Activated CD4-positive, alpha-beta T cell treated with anti-CD3 and anti-CD28 coated beads, Interleukin-2, amount 10 ng/mL, durations not matched to agents 24 days and 14 days (primary cell): ENCODE measurements around the gene CACNA1C. TPM values are rescaled to one million over a fixed set of nuclear protein-coding genes. Genes with fewer than 3 reads are reported as not detected.
"Not testable (repeated sequence)": the region's sequence is repeated elsewhere in the genome, so short reads cannot be mapped to it uniquely, and the experiment has no call there.

Source experiments
- DNase-seq: peaks from one replicate; pipeline ENCODE4 v3.0.0; 2022
- H3K27ac Mint-ChIP-seq: one replicate; pipeline ENCODE4 v1.8.0; 2022; ENCODE audit warnings: mild to moderate bottlenecking, mixed read lengths
- H3K27me3 Mint-ChIP-seq: one replicate; pipeline ENCODE4 v1.8.0; 2022; ENCODE audit warnings: mixed read lengths
- H3K36me3 Mint-ChIP-seq: one replicate; pipeline ENCODE4 v1.8.0; 2022; ENCODE audit warnings: low read depth, mild to moderate bottlenecking, mixed read lengths
- H3K4me1 Mint-ChIP-seq: one replicate; pipeline ENCODE4 v1.8.0; 2021; ENCODE audit warnings: mixed read lengths
- H3K4me3 Mint-ChIP-seq: one replicate; pipeline ENCODE4 v1.8.0; 2022; ENCODE audit warnings: mild to moderate bottlenecking, moderate library complexity, mixed read lengths
- H3K9me3 Mint-ChIP-seq: one replicate; pipeline ENCODE4 v1.8.0; 2021; ENCODE audit warnings: mixed read lengths
- intact Hi-C: fragments of 100-400 bp; cut with micrococcal nuclease; formaldehyde crosslinking; loops from one replicate; pipeline ENCODE4 v1.15.1; 2023
- total RNA-seq: library from RNA; stranded (reverse); gene quantifications from 2 replicates; pipeline ENCODE4 v1.2.3, GENCODE V29; 2022

CACNA1C gene
- total RNA-seq, 1 donor from 2014 or later = 0.07 TPM

DNA sequence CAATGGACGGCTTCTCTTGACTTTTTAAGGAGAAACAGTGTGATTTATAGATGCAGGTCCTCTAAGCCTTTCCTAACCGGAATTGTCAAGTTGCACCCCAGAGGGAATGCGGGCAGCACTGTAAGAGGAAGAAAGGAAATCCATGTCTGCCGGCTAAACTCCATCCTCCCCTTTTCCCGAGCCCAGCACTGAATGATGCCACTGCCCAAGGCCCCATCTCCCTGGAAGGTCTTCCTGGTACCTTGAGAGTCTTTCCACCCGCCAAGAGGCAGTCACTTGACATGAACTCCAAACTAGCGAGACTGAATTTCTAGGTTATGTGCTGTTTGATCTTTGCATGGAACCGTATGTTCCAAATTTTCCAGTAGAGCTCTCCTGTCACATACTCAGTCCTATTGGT is 428.6 kb downstream of the CACNA1C start:
- H3K4me1 Mint-ChIP-seq = no peaks in the 10 kb centered on the region
- H3K4me3 Mint-ChIP-seq = no peak overlapping the region
- DNase-seq = no peak
- no peaks in the 10 kb centered on the region for H3K36me3 Mint-ChIP-seq
- H3K9me3 Mint-ChIP-seq = no peaks in the 10 kb centered on the region
- H3K27ac Mint-ChIP-seq = no peak overlapping the region
- peaks cover 4% of the 10 kb centered on the region for H3K27me3 Mint-ChIP-seq
- intact Hi-C loops = no loop called here

DNA sequence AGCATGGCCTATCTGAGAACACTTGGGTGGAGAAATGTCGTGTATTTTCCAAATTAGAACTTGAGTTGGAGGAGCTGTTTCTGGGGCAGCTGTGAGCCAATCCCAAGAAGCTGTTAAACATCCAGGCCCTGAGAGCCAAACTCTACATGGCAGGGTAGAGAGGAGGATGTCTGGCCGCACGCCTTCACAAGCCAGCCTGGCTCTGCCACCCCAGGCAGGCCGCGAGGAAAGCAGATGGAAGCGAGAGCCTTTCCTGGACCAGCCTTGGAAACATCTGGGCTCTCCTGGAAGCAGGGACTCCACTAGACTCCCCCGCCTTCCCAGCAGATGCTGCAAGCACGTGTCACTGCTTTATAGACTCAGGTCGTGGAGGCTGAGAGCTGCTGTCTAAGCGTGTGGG is 429.2 kb downstream of the CACNA1C start:
- intact Hi-C loops = no loop called here
- no peak overlapping the region for H3K4me3 Mint-ChIP-seq
- no peaks in the 10 kb centered on the region for H3K36me3 Mint-ChIP-seq
- H3K27me3 Mint-ChIP-seq = peaks cover 2% of the 10 kb centered on the region
- DNase-seq = no peak
- H3K4me1 Mint-ChIP-seq = no peaks in the 10 kb centered on the region
- no peaks in the 10 kb centered on the region for H3K9me3 Mint-ChIP-seq
- no peak overlapping the region for H3K27ac Mint-ChIP-seq

DNA sequence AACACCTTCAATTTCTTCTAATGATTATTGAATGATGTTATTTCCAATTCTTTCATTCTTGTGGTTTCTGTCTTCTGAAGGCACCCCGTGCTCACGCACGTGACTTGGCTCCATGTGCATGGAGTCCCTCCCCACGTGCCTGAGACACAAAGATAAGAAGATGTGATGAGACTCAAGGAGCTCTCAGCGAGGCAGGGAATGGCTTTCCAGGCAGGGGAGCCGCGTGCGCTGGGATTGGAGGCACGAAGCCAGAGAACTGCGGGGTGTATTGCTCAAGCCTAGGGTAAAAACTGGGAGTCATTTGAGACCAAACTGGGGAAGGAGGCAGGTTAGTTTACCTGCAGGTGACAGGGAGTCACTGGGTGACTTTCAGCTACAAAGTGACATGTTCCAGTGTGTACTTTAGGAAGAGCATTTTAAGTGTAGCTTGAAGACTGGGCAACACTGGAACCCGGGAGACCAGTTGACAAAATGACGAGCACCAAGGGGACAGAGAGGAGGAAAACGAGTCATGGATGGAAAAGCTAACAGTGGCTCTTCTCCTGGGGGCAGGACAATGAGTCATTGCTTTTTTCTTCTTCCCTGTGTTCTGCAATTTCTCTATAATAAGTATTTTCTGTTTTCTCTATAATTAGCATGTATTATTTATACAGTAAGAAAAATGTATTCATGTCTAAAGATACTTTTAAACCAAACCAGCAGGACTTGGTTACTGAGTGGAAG is 430.3 kb downstream of the CACNA1C start:
- intact Hi-C loops = no loop called here
- H3K4me3 Mint-ChIP-seq = no peak overlapping the region
- H3K27ac Mint-ChIP-seq = no peak overlapping the region
- no peaks in the 10 kb centered on the region for H3K36me3 Mint-ChIP-seq
- H3K27me3 Mint-ChIP-seq = peaks cover 3% of the 10 kb centered on the region
- DNase-seq = no peak
- no peaks in the 10 kb centered on the region for H3K9me3 Mint-ChIP-seq
- H3K4me1 Mint-ChIP-seq = no peaks in the 10 kb centered on the region

DNA sequence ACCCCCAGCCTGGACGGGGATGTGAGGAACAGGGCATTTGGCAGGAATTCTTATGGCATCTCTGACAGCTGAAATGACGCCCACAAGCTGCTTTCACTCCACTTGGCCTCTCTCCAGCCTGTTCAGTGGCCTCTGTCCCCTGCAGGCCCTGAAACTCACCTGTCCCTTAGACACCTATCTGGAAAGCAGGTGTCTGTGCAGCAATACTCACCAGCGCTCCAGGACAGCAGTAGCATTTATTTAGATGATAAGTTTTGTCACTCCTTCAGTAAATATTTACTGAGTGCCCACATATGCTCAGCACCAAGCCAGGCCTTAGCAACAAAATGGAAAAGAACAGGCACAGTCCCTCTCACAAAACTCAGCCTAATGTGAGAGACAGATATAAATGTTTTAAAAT is 430.9 kb downstream of the CACNA1C start:
- no peak overlapping the region for H3K27ac Mint-ChIP-seq
- no peak for DNase-seq
- H3K27me3 Mint-ChIP-seq = peaks cover 2% of the 10 kb centered on the region
- H3K9me3 Mint-ChIP-seq = no peaks in the 10 kb centered on the region
- H3K4me3 Mint-ChIP-seq = no peak overlapping the region
- H3K36me3 Mint-ChIP-seq = no peaks in the 10 kb centered on the region
- no peaks in the 10 kb centered on the region for H3K4me1 Mint-ChIP-seq
- intact Hi-C loops = no loop called here

DNA sequence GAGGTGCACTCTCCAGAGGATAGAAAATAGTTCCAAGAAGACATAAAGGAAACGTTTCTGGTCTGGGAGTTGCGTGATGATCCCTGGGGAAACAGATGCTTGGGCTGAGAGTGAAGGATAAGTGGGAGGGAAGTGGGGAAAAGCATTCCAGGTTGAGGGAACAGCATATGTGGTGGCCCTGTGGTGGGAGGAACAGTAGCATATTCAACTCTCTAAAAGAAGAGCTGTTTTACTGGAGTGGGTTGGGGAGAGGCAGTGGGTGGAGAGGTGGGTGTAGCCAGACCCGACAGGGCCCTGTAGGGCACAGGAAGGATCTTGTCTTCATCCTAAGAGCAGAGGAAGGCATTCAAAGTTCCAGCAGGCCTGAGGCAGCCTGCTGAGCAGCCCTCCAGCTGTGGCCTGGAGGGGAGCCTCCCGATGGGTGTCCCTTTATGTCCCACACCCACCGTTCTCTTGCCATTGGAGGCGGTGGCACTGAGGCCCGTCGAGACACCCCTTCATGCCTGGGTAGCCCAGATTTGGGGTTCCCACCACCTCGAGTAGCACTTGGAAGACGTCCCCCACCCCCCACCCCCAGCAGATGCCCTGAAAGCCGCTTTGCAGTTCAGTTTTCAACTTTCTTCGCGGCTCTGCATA is 431.5 kb downstream of the CACNA1C start:
- intact Hi-C loops = no loop called here
- Mint-ChIP-seq H3K27me3 (peaks cover 2% of the 10 kb centered on the region), H3K27ac (no peak overlapping the region), H3K9me3 (no peaks in the 10 kb centered on the region), H3K4me1 (no peaks in the 10 kb centered on the region), H3K36me3 (no peaks in the 10 kb centered on the region), H3K4me3 (no peak overlapping the region)
- no peak for DNase-seq

DNA sequence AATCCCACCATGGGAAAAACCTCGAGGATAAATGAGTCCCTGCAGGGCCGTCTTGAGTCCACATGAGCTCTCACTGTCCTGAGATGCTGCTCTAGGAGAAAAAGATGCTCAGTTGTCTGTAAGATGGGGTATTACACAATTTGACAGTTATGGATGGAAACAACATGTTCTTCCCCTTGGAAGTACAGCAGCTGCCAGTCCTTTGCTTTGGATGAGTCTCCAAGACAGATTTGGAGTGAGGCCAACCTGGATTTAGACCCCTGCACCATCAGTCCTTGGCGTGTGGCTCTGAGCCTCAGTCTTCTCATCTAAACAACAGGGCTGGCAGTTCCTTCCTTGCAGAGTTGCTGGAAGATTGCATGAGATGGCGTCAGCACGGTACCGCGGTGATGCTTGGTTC is 432.9 kb downstream of the CACNA1C start:
- H3K4me1 Mint-ChIP-seq = no peaks in the 10 kb centered on the region
- H3K36me3 Mint-ChIP-seq = no peaks in the 10 kb centered on the region
- no peak overlapping the region for H3K4me3 Mint-ChIP-seq
- H3K9me3 Mint-ChIP-seq = no peaks in the 10 kb centered on the region
- DNase-seq = no peak
- intact Hi-C loops = no loop called here
- H3K27me3 Mint-ChIP-seq = peaks cover 2% of the 10 kb centered on the region
- no peak overlapping the region for H3K27ac Mint-ChIP-seq

DNA sequence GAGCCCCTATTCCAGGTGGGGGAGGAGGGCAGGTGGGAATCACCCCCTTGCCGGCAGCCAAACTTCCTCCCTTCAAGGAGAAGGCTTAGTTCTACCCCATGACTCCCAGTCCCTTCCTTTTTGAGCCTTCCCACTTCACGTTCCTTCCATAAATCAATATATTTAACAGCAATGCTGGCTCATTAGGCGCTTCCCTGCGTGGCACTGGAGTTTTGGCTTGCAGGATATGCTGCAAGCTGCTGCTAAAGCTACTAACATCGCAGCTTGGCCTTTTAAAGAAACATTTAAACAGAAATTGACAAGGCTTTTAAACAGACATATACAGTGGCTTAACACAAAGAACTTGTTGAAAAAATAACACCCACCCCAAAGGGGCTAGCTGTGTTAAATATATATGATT is 434.0 kb downstream of the CACNA1C start:
- Mint-ChIP-seq H3K27ac (no peak overlapping the region), H3K4me3 (no peak overlapping the region), H3K9me3 (no peaks in the 10 kb centered on the region), H3K36me3 (no peaks in the 10 kb centered on the region), H3K4me1 (no peaks in the 10 kb centered on the region), H3K27me3 (peaks cover 2% of the 10 kb centered on the region)
- DNase-seq = no peak
- intact Hi-C loops = no loop called here

DNA sequence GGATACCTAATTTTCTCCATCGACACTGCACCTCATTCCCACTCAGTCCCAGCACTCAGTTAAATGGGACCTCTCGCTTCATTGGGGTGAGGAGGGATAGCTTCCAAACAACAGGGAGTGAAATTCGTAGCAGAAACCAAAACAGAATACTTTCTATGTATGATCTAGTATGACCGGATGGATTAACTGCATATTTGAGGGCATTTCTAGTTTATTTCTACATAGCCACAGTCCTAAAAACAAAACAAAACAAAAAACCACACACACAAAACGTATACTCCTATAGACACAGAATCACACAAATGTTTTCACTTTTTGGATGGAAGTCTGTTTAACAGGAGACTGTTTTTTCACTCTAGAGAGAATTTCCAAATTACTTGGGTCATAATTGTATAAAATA is 434.5 kb downstream of the CACNA1C start:
- Mint-ChIP-seq H3K4me1 (no peaks in the 10 kb centered on the region), H3K27ac (no peak overlapping the region), H3K9me3 (no peaks in the 10 kb centered on the region), H3K27me3 (peaks cover 2% of the 10 kb centered on the region), H3K4me3 (no peak overlapping the region), H3K36me3 (no peaks in the 10 kb centered on the region)
- DNase-seq = no peak
- intact Hi-C loops = no loop called here

DNA sequence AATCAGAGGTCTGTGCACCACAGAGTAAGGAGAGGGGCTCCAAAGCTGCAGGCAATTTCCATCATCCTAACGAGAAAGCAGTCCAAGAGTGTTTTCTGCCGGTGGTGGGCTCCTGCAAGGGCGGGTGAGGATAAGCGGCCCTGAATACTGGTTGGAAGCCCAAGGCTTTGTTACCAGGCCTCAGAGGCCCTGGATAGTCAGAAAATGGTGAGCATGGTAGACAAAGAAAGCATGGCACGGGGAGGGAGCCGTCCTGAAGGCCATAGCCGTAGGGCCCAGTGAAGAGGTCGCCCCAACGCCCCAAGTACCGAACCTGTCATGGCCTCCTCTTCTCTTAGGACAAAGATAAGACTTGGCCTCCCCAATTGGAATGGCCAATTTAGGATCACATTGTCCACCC is 435.3 kb downstream of the CACNA1C start:
- no peaks in the 10 kb centered on the region for H3K36me3 Mint-ChIP-seq
- intact Hi-C loops = no loop called here
- DNase-seq = no peak
- no peaks in the 10 kb centered on the region for H3K4me1 Mint-ChIP-seq
- no peak overlapping the region for H3K4me3 Mint-ChIP-seq
- no peak overlapping the region for H3K27ac Mint-ChIP-seq
- H3K27me3 Mint-ChIP-seq = peaks cover 5% of the 10 kb centered on the region
- no peaks in the 10 kb centered on the region for H3K9me3 Mint-ChIP-seq

DNA sequence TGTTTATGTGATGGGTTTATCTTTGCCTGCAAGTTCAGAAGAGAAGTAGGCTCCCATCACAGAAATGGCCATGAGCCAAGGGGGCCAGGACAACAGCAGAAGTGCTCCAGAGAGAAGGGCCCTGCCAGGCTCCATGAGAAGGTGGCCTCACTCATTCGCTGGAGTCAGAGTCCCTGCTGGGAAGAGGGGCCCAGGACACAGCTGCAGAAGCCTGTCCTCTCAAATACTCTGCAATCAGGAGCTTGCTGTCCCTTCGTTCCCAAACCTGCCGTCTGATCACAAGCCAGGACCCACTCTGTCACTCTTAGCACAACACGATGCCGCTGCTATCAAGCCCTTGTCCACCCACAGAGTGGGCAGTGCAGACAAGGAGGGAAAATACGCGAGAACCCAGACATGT is 435.8 kb downstream of the CACNA1C start:
- intact Hi-C loops = no loop called here

DNA sequence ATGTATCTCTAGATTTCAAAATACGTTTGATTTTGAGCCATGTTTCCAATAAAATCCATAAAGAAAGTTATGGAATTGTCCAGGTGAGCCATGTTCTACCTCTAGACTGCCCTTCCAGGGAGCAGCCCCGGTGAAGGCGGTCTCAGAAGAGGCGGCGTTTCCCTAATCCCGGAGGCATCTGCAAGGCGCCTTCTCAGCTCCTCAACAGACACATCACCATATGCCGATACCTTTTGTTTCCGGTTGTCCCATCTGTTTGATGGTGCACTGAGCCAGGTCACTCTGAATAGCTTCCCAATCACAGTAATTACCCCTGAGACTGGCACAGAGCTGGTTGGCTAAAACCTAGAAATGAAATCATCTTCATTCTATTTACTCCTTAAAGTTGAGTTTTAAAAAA is 436.5 kb downstream of the CACNA1C start:
- no peak overlapping the region for H3K4me3 Mint-ChIP-seq
- no peaks in the 10 kb centered on the region for H3K4me1 Mint-ChIP-seq
- H3K9me3 Mint-ChIP-seq = no peaks in the 10 kb centered on the region
- no peak overlapping the region for H3K27ac Mint-ChIP-seq
- intact Hi-C loops = no loop called here
- DNase-seq = no peak
- peaks cover 12% of the 10 kb centered on the region for H3K27me3 Mint-ChIP-seq
- no peaks in the 10 kb centered on the region for H3K36me3 Mint-ChIP-seq

More for the DNA sequence above, 435.8 kb downstream of the CACNA1C start:
- H3K4me3 Mint-ChIP-seq = no peak overlapping the region
- no peak for DNase-seq
- no peak overlapping the region for H3K27ac Mint-ChIP-seq
- no peaks in the 10 kb centered on the region for H3K36me3 Mint-ChIP-seq
- peaks cover 8% of the 10 kb centered on the region for H3K27me3 Mint-ChIP-seq
- H3K9me3 Mint-ChIP-seq = no peaks in the 10 kb centered on the region
- no peaks in the 10 kb centered on the region for H3K4me1 Mint-ChIP-seq

DNA sequence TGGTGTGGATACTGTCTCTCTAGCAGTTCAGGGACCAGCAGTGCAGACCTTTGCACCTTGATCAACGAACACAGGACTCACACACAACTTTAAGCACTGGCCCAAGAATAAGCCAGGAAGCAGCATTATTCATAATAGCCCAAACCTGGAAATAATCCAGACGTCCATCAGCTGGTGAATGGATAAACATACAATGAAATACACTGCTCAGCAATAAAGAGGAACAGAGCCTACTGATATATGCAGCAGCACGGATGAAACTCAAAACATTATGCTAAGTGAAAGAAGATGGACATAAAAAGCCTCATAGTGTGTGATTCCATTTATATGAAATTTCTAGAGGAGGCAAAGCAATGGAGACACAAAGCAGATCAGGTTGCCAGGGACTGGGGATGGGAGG is 438.0 kb downstream of the CACNA1C start:
- no peak overlapping the region for H3K27ac Mint-ChIP-seq
- peaks cover 21% of the 10 kb centered on the region for H3K27me3 Mint-ChIP-seq
- H3K4me3 Mint-ChIP-seq = no peak overlapping the region
- no peaks in the 10 kb centered on the region for H3K9me3 Mint-ChIP-seq
- no peak for DNase-seq
- intact Hi-C loops = no loop called here
- H3K4me1 Mint-ChIP-seq = peaks cover 5% of the 10 kb centered on the region
- no peaks in the 10 kb centered on the region for H3K36me3 Mint-ChIP-seq

DNA sequence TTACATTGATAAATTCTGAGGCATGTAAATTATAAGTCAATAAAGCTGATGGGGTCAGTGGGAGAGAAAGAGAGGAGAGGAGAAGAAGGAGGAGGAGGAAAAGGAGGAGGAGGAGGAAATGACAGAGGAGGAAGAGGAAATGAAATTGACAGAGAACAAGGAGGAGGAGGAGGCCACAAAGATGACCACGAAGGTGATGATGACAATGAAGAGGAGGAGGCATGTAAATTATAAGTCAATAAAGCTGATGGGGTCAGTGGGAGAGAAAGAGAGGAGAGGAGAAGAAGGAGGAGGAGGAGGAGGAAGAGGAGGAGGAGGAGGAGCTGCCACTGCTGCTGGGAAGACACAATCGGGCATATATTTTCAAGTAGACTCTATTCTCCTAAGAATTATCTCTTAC is 438.6 kb downstream of the CACNA1C start:
- H3K27ac Mint-ChIP-seq, H3K4me1 Mint-ChIP-seq, H3K4me3 Mint-ChIP-seq, H3K36me3 Mint-ChIP-seq, H3K9me3 Mint-ChIP-seq, intact Hi-C loops, DNase-seq: not testable (repeated sequence)
- peaks cover 22% of the 10 kb centered on the region for H3K27me3 Mint-ChIP-seq

DNA sequence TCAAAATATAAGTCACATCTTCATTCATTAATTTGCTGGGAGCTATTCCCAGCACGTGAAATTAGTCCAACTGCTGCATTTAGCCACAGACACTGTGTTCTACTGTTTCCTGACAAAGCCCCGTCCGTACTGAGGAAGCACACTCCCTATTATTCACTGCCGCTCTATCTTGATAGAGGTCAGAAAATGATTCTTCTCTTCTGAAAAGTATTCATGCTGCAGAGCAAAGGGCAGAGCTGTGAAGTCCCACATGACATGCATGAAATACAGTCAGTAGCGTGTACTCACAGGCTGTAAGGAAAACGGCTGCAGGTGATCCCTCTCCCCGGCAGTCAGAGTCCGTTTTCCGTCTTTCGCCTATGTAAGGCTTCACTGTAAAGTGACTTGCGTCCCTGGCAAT is 439.4 kb downstream of the CACNA1C start:
- Mint-ChIP-seq H3K27ac (no peak overlapping the region), H3K27me3 (peaks cover 25% of the 10 kb centered on the region), H3K4me3 (no peak overlapping the region), H3K36me3 (no peaks in the 10 kb centered on the region), H3K9me3 (no peaks in the 10 kb centered on the region), H3K4me1 (peaks cover 5% of the 10 kb centered on the region)
- intact Hi-C loops = no loop called here
- no peak for DNase-seq

DNA sequence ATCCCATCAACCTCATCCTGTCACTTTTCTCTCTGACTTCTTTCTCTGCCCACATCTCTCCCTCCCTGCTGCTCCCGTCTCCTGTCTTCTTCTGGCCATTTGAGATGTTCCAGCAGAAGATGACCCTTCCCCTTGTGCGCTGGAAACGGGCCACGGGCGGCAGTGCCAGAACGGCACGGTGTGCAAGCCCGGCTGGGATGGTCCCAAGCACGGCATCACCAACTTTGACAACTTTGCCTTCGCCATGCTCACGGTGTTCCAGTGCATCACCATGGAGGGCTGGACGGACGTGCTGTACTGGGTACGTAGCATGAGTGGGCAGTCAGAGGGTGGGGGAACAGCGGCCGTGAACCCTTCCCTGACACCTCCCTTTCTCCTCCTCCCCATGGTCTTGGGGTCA is 440.3 kb downstream of the CACNA1C start:
- Mint-ChIP-seq H3K9me3 (no peaks in the 10 kb centered on the region), H3K27me3 (peaks cover 23% of the 10 kb centered on the region), H3K4me3 (no peak overlapping the region), H3K36me3 (no peaks in the 10 kb centered on the region), H3K27ac (no peak overlapping the region), H3K4me1 (peaks cover 5% of the 10 kb centered on the region)
- DNase-seq = no peak
- intact Hi-C loops = no loop called here
